GM23338 (cell line): ENCODE measurements around the gene UCP1. TPM values are rescaled to one million over a fixed set of nuclear protein-coding genes. Genes with fewer than 3 reads are reported as not detected.

Experiments
- ATAC-seq: fragments of 200-7000 bp; cut with Tn5 transposase; 3 replicates; pipeline ENCODE4 v1.9.1; 2020
- DNase-seq: peaks from one replicate; pipeline ENCODE4 v3.0.0-alpha.2; 2015; ENCODE audit warnings: low spot score
- H2AFZ ChIP-seq: fragments of 200-600 bp; sonication (generic); 2 replicates; pipeline ENCODE4 v1.8.0; 2016; ENCODE audit warnings: antibody characterized with exemption, mild to moderate bottlenecking, moderate library complexity
- H3F3A ChIP-seq: fragments of 200-600 bp; sonication (generic); replicated peaks from 2 replicates; pipeline ENCODE4 v1.8.0; 2017; ENCODE audit warnings: antibody characterized with exemption, mixed run types, low read depth
- H3K27ac ChIP-seq: fragments of 200-600 bp; sonication (generic); 2 replicates; pipeline ENCODE4 v1.6.1; 2016; ENCODE audit warnings: low read depth
- H3K27me3 ChIP-seq: fragments of 200-600 bp; sonication (generic); 2 replicates; pipeline ENCODE4 v1.8.0; 2016; ENCODE audit warnings: mild to moderate bottlenecking, mixed run types, moderate library complexity; ENCODE audit not compliant: insufficient read depth
- H3K36me3 ChIP-seq: fragments of 200-600 bp; sonication (generic); 2 replicates; pipeline ENCODE4 v1.8.0; 2016; ENCODE audit warnings: mild to moderate bottlenecking; ENCODE audit not compliant: insufficient read depth
- H3K4me1 ChIP-seq: fragments of 200-600 bp; sonication (generic); 2 replicates; pipeline ENCODE4 v1.8.0; 2016; ENCODE audit warnings: mild to moderate bottlenecking, moderate library complexity; ENCODE audit not compliant: insufficient read depth
- H3K4me2 ChIP-seq: fragments of 200-600 bp; sonication (generic); 2 replicates; pipeline ENCODE4 v1.7.1; 2017; ENCODE audit warnings: mixed run types
- H3K4me3 ChIP-seq: fragments of 200-600 bp; sonication (generic); 2 replicates; pipeline ENCODE4 v1.6.1; 2016; ENCODE audit warnings: mixed run types
- H3K79me2 ChIP-seq: fragments of 200-600 bp; sonication (generic); replicated peaks from 2 replicates; pipeline ENCODE4 v1.8.0; 2017; ENCODE audit warnings: mild to moderate bottlenecking; ENCODE audit not compliant: insufficient read depth
- H3K9me2 ChIP-seq: fragments of 200-600 bp; sonication (generic); 2 replicates; pipeline ENCODE4 v1.8.0; 2017; ENCODE audit not compliant: insufficient read depth
- H4K20me1 ChIP-seq: fragments of 200-600 bp; sonication (generic); replicated peaks from 2 replicates; pipeline ENCODE4 v1.8.0; 2017; ENCODE audit warnings: mild to moderate bottlenecking; ENCODE audit not compliant: insufficient read depth
- H3K27ac Mint-ChIP-seq: 2 replicates; pipeline ENCODE4 v1.8.0; 2020; ENCODE audit warnings: inconsistent platforms, mild to moderate bottlenecking, moderate library complexity, mixed read lengths
- H3K27me3 Mint-ChIP-seq: 3 replicates; pipeline ENCODE4 v1.8.0; 2022; ENCODE audit warnings: low read depth, mild to moderate bottlenecking, moderate library complexity, mixed read lengths, inconsistent platforms; ENCODE audit not compliant: insufficient read depth, poor library complexity
- H3K36me3 Mint-ChIP-seq: 3 replicates; pipeline ENCODE4 v1.8.0; 2021; ENCODE audit warnings: low read depth, mild to moderate bottlenecking, inconsistent platforms, moderate library complexity, mixed read lengths
- H3K4me1 Mint-ChIP-seq: 3 replicates; pipeline ENCODE4 v1.8.0; 2020; ENCODE audit warnings: mild to moderate bottlenecking, inconsistent platforms, mixed read lengths
- H3K4me3 Mint-ChIP-seq: 3 replicates; pipeline ENCODE4 v1.8.0; 2021; ENCODE audit warnings: moderate library complexity, mild to moderate bottlenecking, inconsistent platforms, mixed read lengths
- H3K9me3 Mint-ChIP-seq: 3 replicates; pipeline ENCODE4 v1.8.0; 2020; ENCODE audit warnings: moderate library complexity, mild to moderate bottlenecking, inconsistent platforms, mixed read lengths
- CREB1 ChIP-seq: fragments of 250-450 bp; sonication (Bioruptor Pico); IDR thresholded peaks from 2 replicates; pipeline ENCODE4 v1.5.0; 2020; ENCODE audit warnings: low read depth, mild to moderate bottlenecking, moderate library complexity
- CTCF ChIP-seq, 2 experiments: fragments of 200-600 bp in 1 of 2; sonication (generic) in 1 of 2; conservative IDR thresholded peaks; 2 replicates each; pipeline versions ENCODE4 v1.5.1 to v1.6.1; 2016 to 2017; ENCODE audit warnings: antibody characterized with exemption in 2 of 2, low read depth in 2 of 2, mild to moderate bottlenecking in 2 of 2, moderate library complexity in 1 of 2
- EZH2 ChIP-seq: fragments of 200-600 bp; sonication (generic); IDR thresholded peaks from one replicate; pipeline ENCODE4 v1.8.0; 2017; ENCODE audit warnings: antibody characterized with exemption, mild to moderate bottlenecking, low read depth; ENCODE audit not compliant: unreplicated experiment
- EZH2phosphoT487 ChIP-seq: fragments of 200-600 bp; sonication (generic); IDR thresholded peaks from one replicate; pipeline ENCODE4 v1.8.1; 2018; ENCODE audit warnings: antibody characterized with exemption; ENCODE audit not compliant: unreplicated experiment
- JUNB ChIP-seq: IDR thresholded peaks from one replicate; pipeline ENCODE4 v1.6.1; 2016; ENCODE audit warnings: antibody characterized with exemption; ENCODE audit not compliant: unreplicated experiment
- NANOG ChIP-seq: IDR thresholded peaks from 2 replicates; pipeline ENCODE4 v1.6.1; 2016; ENCODE audit warnings: antibody characterized with exemption, borderline replicate concordance
- POLR2AphosphoS5 ChIP-seq: IDR thresholded peaks from 2 replicates; pipeline ENCODE4 v1.6.1; 2016; ENCODE audit warnings: antibody characterized with exemption, low read depth
- REST ChIP-seq: IDR thresholded peaks from one replicate; pipeline ENCODE4 v1.6.1; 2018; ENCODE audit warnings: antibody characterized with exemption; ENCODE audit not compliant: unreplicated experiment
- ZNF114 ChIP-seq: fragments of 250-450 bp; sonication (Bioruptor Pico); IDR thresholded peaks from 2 replicates; pipeline ENCODE4 v1.5.0; 2020; ENCODE audit warnings: mild to moderate bottlenecking, moderate library complexity
- ZNF462 ChIP-seq: fragments of 250-450 bp; sonication (Bioruptor Pico); IDR thresholded peaks from 2 replicates; pipeline ENCODE4 v1.5.0; 2020; ENCODE audit warnings: mild to moderate bottlenecking, moderate library complexity
- polyA plus RNA-seq: library from polyadenylated mRNA; unstranded; fragments of >200 nt; fragmentation: Nextera tagmentation; extraction: Ambion mirVana; gene quantifications from 2 replicates; pipeline ENCODE4 v1.2.1, GENCODE V29; 2016
- total RNA-seq: library from RNA; depleted of rRNA; stranded (reverse); fragments of >200 nt; shearing (Covaris generic); gene quantifications from 2 replicates; pipeline ENCODE4 v1.2.3, GENCODE V29; 2014

Gene UCP1
- total and polyA plus RNA-seq, 2 experiments from 2014 or later = 0.21 TPM; not detected in 1

- TF ChIP-seq ZNF462 = no peak
Observed at GRCh38 chr4:140584439-140584838, 15.7 kb upstream of the UCP1 start (continued).

- no peaks in the 10 kb centered on the region for H3F3A ChIP-seq
- H3K4me2 ChIP-seq = no peak overlapping the region
- H3K79me2 ChIP-seq = no peaks in the 10 kb centered on the region
- ATAC-seq = no peak
- no peaks in the 10 kb centered on the region for H3K4me1 ChIP-seq
- Mint-ChIP-seq H3K27ac (no peak overlapping the region), H3K4me1 (no peaks in the 10 kb centered on the region), H3K36me3 (no peaks in the 10 kb centered on the region), H3K4me3 (no peak overlapping the region), H3K27me3 (peaks cover 9% of the 10 kb centered on the region), H3K9me3 (no peaks in the 10 kb centered on the region)
- TF ChIP-seq EZH2 (no peak), ZNF114 (CRISPR knock-in tag) (no peak), JUNB (no peak), REST (no peak), CREB1 (CRISPR knock-in tag) (no peak), NANOG (no peak), EZH2phosphoT487 (no peak), CTCF (conservative IDR thresholded peaks at IDR 0.05; ENCODE audit: low read depth in 2 of 2) (no peak), POLR2AphosphoS5 (no peak)
- H3K36me3 ChIP-seq = no peaks in the 10 kb centered on the region
- H3K4me3 ChIP-seq = no peak overlapping the region
- no peak for DNase-seq
- no peak overlapping the region for H2AFZ ChIP-seq
- no peaks in the 10 kb centered on the region for H4K20me1 ChIP-seq
- H3K27ac ChIP-seq = no peak overlapping the region
- H3K27me3 ChIP-seq = peaks cover 14% of the 10 kb centered on the region
- no peaks in the 10 kb centered on the region for H3K9me2 ChIP-seq
Observed at GRCh38 chr4:140581078-140581477, 12.3 kb upstream of the UCP1 start.
